Inflammatory macrophage treated with lipopolysaccharide for 4 hours (primary cell): ENCODE measurements around the gene JADE2.

Source experiments
- DNase-seq: peaks from one replicate; pipeline ENCODE4 v3.0.0-alpha.2; 2020

JADE2 gene

DNA sequence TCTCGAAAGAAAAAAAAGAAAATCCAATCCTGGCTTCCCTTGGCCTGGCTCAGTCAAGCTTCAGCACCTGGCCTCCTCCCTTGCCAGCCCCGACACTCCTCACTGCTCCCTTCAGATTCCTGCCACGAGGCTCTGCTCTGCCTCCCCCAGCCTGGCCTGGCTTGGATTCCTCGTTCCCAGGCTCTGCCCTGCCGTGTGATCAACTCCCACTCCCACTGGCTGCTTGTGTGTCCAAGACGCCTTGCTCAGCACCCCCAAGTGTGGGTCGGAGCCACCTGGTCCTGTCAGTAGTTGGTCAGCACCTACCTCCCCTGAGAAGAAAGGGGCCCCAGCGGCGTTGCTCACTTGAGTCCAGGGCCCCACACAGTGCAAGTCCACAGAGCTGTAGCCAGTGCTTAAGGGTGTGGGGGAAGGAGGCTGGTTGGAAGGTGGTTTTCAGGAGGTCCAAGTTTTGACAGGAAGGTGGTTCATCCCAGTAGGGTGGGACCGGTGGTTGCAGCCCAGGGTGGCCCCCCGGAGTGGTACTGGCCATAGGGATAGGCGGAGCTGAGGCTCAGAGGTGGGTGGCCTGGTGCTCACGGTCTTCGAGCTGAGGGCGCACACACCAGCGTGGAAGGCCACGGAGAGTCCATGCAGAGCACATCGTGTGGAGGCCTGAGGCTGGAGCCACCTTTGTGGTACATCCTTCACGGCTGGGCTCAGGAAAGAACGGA is 46.4 kb downstream of the JADE2 start:
- DNase-seq, result no peak

DNA sequence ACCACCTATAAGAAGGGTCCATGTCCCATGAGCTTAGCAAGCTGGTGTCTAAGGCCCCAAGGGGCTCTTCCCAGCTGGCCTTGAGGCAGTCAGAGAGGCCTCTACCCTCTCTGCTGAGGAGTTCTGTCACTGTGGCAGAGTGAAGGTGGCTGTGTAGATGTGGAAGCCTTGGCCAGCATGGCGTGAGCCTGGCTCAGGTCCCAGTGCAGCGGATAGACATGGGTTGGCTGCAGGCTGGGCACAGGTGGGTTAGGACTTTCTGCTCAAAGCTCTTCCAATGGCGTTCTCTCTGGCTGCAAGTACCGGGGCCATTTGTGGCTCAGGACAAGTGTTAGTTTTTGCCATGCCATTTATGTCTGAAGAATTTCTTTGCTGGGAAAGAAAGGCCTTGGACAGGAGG is 47.3 kb downstream of the JADE2 start:
- DNase-seq, result no peak

DNA sequence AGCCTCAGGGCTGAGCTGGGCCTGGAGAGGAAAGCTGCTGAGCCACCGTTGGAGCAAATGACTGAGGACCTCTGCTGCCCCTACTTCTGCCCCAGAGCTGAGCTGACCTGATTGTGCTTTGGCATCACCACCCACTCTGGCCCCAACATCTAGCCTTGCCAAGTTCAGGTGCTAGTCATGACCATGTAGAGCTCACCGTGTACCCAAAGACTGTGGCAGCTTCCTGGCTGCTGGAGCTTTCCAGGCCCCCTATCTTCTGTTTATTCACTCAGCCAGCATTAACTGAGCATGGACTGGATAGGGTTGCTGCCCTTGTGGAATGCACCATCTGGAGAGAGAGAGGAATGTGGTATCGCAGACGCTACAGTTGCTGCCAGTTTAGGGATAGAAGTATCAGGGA is 49.1 kb downstream of the JADE2 start:
- no peak for DNase-seq

DNA sequence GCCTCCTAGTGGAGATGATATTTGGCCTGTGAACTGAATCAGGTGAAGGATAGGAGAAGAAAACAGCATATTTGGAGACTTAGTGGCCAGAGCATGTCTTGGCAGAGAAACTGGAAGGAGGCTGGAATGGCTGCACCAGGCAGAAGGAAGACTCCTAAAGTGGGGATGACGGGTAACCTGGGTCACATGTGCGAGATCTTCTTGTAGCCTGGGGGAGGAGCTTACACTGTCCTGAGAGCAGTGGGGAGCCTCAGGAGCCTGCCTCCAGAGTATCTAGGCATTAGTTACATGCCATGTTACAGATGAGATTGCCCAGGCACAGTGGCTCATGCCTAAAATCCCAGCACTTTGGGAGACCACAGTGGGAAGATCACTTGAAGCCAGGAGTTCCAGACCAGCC is 49.8 kb downstream of the JADE2 start:
- DNase-seq, result no peak

DNA sequence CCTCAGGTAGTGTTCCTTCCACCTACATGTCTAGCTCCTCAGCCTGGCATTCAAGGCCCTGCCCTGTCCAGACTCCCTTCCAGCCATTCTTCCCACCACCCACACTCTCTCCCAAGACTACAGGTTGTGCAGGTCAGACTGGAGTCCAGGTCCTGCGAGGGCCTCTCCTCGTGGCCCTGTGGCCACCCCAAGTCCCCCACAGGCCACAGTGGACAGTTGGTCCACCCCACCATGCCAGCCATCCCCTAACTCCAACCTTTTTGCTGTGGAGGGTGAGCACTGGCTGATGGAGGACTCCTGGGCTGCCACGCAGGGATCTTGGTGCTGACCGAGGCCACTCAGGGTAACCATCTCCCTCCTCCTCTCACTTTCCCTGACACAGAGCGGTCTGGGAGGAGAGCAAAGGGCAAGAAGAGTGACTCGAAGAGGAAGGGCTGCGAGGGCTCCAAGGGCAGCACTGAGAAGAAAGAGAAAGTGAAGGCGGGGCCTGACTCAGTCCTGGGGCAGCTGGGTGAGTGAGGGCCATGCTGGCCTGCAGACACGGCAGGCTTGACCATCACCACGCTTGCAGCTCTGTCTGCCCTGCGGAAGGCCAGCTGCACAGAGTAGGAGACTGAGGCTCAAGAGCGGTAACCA is 51.0 kb downstream of the JADE2 start:
- peak; percentile 76 for DNase-seq

DNA sequence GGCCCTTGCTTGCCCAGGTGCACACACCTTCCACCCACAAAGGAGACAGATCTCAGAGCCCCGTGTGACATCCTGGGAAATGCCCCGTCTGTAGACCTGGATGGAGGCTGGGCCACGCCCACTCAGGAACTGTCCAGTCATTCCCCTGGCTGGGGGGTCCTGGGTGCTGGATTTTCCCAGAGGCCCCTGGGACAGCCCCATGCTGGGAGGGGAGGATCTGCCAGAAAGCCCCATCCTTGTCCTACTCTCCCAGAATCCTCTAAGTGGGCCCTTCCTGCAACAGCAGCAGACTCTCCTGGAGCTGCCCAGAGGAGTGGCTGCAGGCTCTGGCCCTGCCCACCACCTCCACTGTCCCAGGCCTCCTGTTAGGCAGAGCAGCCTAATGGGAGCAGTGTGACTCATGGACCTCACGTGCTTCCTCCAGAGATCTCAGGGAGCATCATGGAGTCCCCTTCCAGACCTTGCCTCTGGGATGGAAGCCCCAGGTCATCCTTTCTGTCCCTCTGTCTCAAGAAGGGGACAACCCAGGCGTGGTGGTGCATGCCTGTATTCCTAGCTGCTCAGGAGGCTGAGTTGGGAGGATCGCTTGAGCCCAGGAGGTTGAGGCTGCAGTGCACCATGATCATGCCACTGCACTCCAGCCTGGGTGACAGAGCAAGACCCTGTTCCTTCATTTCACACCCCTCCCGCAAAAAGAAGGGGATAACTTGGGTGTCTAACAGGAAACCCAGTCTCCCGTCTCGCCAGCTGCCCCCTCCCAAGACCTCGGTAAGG is 51.7 kb downstream of the JADE2 start:
- peak; percentile 66 for DNase-seq

DNA sequence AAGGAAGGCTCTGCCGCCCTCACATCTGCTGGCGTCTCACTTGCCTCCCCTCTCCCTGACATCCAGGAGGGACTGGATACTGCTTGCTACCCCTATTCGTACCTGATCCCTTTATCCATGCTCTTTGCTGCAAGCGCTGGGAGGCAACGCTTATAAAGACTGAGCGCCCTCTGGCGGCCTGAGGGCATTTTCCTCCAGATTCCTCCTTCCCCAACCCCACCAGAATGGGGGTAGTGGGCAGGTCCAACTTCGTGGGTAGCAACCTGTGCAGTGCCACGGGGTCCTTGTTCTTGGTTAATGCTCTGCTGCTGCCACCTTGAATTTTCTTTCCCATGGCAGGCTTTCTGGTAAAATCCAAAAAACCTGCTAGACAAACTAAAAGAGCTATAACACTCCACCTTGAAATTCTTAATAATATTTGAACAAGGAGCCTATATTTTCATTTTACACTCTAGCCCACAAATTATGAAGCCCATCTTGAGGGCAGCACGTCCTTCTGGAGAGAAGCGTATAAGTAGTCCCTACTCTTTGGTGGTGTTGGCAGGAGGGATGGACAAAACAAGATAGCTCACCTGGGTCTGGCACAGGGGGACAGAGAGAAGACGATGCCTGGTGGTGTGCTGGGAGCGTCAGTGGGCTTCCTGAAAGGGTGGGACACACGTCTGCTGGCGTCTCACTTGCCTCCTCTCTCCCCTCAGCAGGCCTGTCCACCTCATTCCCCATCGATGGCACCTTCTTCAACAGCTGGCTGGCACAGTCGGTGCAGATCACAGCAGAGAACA is 52.5 kb downstream of the JADE2 start:
- peak; percentile 83 for DNase-seq

DNA sequence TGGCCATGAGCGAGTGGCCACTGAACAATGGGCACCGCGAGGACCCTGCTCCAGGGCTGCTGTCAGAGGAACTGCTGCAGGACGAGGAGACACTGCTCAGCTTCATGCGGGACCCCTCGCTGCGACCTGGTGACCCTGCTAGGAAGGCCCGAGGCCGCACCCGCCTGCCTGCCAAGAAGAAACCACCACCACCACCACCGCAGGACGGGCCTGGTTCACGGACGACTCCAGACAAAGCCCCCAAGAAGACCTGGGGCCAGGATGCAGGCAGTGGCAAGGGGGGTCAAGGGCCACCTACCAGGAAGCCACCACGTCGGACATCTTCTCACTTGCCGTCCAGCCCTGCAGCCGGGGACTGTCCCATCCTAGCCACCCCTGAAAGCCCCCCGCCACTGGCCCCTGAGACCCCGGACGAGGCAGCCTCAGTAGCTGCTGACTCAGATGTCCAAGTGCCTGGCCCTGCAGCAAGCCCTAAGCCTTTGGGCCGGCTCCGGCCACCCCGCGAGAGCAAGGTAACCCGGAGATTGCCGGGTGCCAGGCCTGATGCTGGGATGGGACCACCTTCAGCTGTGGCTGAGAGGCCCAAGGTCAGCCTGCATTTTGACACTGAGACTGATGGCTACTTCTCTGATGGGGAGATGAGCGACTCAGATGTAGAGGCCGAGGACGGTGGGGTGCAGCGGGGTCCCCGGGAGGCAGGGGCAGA is 53.3 kb downstream of the JADE2 start:
- no peak for DNase-seq

DNA sequence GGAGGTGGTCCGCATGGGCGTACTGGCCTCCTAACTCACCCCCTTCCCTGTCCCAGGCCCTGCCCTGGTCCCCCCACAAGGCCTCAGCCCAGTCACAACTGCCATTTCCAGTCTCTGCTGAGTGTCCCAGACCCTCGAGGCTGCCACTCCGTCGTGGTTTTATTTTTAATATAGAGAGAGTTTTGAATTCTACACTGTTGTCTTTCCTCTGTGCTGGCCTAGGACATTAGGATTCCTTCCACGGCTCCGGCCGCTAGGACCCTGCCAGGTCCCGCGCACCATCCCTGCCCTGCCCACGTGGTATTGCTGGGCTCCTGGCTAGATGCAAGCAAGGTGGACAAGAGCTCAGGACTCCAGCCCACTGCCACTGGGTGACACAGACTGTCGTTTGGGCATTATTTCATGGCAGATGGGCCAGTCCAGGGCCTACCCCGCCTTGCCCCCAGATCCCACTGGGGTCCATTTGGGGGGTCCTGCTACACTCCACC is 53.9 kb downstream of the JADE2 start:
- no peak for DNase-seq

DNA sequence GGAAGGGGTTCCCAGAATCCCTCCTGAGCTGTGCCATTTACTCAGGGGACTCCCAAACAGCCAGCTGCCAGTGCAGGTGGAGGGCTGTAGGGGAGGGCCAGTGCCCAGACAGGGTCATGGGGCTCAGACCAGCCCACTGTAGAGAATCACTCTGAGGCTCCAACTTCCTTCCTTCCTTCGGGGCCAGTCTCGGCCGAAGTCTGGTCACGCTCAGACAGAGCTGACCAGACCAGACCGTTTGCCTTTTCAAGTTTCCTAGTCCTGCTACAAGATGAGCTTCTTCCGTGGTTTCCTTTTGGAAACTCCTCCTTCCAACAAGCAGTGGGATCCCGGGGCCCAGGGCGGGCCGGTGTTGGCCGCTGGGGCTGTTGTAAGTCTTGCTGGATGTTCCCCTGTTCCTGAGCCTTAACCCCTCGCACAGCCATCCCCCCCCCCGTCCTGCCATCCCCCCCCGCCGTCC is 54.6 kb downstream of the JADE2 start:
- DNase-seq, result no peak

DNA sequence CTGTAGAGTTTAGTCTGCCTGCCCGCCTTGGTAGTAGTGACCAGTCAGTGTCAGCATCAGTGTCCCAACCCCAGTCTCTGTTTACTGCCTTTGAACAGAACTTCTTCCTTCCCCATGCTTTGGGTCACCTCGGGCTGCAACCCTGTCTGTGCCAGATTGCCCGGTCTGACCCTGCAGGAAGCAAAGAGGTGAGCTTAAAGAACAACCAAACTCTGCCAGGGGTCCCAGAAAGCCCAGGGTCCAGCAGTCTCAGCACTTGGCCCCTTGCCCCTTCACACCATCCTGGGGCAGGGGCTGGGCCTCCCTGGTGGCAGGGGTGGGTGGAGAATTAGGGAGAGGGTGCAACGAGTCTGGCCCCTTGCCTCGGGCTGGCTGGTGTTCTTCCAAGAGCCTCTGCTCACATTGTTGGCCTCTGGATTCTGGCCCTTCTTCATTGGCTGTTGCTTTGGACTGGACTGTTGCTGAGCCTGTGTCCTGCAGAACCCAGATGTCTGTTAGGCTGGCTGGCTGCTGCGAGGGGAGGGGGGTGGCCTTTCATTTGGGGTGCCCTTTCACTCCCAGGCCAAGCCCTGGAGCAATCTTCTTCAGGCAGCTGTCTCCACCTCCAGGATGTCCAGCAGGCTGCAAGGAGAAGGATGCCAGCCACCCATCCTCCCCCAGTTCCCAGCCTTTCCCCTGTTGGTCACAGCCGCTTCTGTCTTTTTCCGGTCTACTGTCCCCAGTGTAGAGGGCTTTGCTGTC is 55.9 kb downstream of the JADE2 start:
- no peak for DNase-seq

DNA sequence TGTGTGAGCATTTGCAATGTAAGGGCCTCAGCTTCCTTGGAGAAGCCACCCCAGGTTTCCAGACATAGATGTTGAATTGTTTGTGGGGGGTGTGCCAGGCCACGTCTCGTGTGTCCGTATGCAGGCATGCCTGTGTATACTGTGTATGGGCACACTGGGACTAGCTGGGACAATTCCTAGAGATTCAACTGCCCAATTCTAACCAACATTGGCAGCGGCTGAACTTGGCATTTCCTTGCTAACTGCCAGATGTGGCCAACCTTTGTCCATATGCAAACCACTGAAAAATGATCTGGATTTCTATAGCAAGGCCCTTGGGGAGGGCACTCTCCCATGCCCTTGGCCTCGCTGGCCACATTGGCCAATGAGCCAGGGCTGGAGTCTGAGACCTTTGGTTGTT is 56.8 kb downstream of the JADE2 start:
- no peak for DNase-seq

DNA sequence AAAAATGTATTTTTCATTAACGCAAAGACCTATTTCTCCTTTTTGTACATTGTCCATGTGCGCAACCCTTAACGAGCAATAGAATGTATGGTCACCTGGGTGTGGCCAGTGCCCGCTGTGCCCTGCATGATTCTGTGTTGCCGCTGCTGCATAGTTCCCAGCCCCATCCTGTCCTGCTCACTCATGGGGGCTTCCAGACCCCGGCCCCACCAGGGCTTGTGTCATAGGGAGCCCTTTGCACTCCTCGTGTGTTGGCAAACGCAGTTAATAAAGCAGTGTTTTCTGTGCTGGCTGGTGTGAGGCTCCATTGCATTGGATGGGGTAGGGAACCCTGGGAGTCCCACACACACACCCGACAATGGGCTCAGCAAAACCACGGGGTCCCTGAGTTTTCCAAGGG is 57.5 kb downstream of the JADE2 start:
- DNase-seq, result no peak

DNA sequence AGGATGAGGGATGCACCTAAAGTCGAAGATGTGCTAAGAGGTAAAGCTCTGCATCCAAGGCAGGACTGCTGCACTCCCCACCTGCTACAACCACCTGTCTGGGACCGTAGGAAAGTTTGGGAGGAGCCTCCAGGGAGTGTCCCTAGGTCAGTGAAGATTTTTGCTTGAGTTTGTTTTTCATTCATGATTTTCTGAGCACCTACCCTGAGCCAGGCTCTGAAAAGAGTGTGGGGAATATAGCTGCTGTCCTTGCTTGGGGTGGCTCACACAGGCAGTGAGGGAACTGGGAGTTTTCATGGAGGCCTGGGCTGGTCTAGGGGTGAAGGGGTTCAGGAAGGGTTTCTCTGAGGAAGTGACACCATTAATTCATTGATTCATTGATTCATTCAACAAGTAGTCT is 58.3 kb downstream of the JADE2 start:
- no peak for DNase-seq

DNA sequence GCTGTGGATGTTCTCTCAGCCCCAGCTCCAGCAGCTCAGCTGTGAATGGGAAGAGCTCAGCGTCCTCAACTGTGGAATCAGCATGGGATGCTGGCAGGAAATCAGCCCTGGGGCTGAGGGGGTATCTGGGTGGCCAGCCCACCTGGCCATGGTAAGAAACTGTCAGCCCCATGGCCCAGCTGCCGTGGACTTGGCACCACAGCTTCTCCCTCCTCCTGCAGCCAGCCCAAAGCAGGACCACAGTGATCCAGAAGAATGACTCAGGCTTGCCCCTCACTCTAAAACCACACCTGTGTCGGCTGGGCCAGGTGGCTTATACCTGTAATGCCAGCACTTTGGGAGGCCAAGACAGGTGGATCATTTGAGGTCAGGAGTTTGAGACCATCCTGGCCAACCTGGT is 59.2 kb downstream of the JADE2 start:
- DNase-seq, result no peak

DNA sequence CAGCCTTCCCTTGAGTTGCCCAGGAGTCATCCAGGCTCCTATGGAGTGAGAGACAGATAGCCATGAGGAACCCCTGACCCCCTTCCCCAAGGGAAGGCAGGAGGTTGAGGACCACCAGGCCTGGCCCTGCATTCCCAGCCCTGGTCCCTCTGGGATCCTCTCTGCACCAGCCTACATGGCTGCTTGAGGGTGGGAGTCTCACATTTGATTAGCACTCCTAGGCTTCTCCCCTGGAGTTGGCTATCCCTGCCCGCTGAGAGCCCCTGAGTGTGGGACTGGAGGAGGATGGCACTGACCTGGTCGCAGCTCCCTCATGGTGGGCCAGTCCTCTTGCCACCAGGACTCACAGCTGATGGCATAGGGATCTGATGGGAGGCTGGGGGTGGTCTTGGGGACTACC is 60.5 kb downstream of the JADE2 start:
- no peak for DNase-seq

DNA sequence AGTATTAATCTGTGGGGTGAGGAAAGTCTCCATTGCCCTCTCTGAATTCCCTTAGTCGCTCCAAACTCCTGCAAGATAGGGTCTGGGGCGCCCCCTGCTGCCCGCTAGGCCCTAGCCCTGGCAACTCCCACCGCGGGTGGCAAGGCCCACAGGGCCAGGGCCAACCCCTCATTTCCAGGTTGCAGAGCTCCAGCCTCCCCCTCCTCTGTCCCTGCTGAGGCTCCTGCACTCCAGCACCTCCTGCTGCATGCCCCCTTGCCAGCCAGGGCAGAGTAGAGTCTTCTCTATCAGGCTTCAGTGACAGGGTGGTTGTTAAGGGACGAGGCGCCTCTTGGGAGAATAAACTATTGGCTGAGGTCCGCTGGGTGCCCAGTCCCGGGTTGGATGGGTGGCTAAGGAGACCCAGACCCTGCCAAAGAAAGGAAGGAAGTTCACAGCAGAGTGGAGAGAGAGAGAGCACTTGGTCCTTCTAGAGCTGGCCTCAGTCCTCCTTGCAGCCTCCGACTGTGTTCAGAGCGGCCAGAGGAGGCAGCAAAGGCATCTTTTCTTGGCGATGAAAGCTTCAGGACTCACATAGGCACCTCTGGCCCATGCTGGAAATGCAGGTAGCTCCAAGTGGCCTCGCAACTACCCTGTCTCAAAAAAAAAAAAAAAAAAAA is 61.5 kb downstream of the JADE2 start:
- peak; percentile 79 for DNase-seq

DNA sequence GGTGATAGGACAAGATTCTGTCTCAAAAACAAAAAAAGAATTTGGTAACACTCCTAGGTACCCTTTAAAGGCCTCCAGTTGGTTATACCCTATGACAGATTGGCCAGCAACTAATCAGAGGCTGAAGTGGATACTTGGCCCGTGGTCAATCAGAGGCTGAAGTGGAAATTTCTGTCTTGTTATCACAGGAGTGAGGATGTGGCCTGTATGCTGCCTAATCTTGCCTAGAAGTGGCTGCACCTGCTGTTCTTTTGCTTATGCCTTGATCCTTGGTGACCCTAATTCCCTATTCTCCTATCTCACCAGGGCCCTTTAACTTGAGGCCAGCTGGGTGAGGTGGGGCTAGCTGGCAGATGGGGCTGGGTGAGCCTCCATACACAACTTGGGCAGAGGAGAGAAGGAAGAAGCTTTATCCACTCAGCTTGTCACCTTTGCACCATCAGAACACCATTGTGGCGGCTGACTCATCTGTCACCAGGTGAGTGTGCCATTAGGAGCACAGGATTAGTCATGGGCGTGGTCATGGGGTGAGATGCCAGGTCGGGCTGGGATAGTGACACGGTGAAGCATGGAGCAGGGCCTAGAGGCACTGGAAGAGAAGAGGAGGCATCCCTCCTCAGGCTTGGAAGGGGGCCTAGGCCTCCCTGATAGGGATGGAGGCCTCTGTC is 65.7 kb downstream of the JADE2 start:
- no peak for DNase-seq

DNA sequence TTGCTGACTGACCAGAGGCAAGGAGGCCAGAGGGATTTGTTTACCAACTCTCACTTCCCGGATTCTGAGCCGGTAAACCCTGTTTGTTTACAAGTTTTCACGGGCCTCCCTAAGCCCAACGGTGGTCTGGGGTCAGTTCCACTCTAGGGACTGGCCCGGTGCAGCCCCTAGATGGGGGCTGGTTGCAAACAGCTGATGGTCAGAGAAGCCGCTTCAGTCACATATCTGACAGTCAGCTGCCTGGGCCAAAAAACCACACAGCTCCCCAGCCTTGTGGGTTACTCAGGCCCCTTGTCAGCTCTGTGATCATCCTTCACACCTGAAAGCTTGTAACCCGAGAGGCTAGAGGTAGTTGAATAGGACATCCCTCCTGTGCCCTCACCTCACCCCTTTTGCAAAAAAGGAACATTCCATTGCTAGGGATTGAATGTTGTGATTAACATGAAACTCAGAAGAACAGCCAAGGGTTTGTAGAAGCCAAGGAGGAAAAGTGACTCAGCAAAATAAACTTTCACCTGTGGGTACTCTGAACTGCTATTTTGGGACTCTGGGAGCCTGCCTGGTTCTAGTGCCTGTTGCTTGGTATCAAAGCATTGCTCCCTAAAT is 66.8 kb downstream of the JADE2 start:
- DNase-seq, result no peak

DNA sequence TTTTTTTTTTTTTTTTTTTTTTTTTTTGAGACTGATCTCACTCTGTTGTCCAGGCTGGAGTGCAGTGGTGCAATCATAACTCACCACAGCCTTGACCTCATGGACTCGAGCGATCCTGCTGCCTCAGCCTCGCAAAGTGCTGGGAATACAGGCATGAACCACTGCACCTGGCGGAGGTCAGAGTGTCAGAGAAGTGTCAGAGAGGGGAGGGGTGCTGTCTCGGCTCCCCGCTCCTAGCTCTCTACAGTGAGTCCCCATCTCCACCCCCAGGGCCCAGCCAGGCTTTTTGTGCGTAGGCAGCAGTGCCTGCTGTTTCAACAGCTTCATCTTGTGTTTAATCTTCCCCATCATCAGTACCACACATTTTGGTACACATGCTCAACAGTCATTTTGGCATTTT is 68.9 kb downstream of the JADE2 start:
- no peak for DNase-seq
